Measurements from ENCODE around the gene LRTM1.

LRTM1 gene

DNA sequence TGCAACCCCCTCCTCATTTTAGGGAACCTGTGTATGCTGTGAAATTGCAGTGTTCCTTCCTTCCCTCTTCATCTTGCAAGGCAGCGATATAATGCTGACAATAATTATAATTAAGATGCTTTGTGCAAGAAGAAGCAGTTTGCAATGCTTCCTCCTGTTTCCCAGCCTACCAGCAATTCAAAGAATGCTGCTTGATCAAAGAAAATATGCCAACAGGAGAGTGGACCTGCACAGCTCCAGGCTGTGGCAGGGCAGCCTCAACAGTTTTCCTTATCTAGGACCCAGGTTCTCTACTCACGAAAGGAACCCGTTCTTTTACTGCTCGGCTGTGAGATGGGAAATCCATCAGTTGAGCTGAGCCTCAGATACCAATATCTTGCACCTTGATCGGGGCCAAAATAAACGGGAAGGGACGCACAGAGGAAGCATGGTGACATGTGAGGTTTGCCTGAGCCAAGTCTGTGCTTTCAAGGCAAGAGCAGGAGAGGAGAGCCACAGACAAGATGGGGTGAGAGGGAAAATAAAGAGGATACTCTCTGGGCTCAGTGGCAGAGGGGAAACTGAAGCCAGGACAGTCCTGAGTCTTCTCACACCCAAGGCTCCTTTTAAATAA lies 22.6 kb upstream of the LRTM1 start:
- H3K9me3 ChIP-seq (ENCODE audit: severe bottlenecking), result no peaks in the 10 kb centered on the region
- DNase-seq (ENCODE audit: low spot score) (no peak), ATAC-seq (ENCODE audit: low read depth) (no peak)
- H3K27ac ChIP-seq (ENCODE audit: poor library complexity, severe bottlenecking), result no peak overlapping the region
- H3K27me3 ChIP-seq (ENCODE audit: insufficient read depth, poor library complexity, severe bottlenecking), result no peaks in the 10 kb centered on the region
- no peak overlapping the region for H3K4me3 ChIP-seq (ENCODE audit: severe bottlenecking)
- TF ChIP-seq, protein P1, sequence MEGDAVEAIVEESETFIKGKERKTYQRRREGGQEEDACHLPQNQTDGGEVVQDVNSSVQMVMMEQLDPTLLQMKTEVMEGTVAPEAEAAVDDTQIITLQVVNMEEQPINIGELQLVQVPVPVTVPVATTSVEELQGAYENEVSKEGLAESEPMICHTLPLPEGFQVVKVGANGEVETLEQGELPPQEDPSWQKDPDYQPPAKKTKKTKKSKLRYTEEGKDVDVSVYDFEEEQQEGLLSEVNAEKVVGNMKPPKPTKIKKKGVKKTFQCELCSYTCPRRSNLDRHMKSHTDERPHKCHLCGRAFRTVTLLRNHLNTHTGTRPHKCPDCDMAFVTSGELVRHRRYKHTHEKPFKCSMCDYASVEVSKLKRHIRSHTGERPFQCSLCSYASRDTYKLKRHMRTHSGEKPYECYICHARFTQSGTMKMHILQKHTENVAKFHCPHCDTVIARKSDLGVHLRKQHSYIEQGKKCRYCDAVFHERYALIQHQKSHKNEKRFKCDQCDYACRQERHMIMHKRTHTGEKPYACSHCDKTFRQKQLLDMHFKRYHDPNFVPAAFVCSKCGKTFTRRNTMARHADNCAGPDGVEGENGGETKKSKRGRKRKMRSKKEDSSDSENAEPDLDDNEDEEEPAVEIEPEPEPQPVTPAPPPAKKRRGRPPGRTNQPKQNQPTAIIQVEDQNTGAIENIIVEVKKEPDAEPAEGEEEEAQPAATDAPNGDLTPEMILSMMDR (IDR thresholded peaks at IDR 0.05; ENCODE audit: poor library complexity, severe bottlenecking), result no peak
- H3K36me3 ChIP-seq (ENCODE audit: low read depth), result no peaks in the 10 kb centered on the region
- peaks cover 8% of the 10 kb centered on the region for H3K4me1 ChIP-seq (ENCODE audit: insufficient read depth, poor library complexity, severe bottlenecking)

- Histone ChIP-seq H3K9me3 (ENCODE audit: severe bottlenecking) (no peaks in the 10 kb centered on the region), H3K4me3 (ENCODE audit: severe bottlenecking) (no peak overlapping the region), H3K36me3 (ENCODE audit: low read depth) (no peaks in the 10 kb centered on the region), H3K27me3 (ENCODE audit: insufficient read depth, poor library complexity, severe bottlenecking) (no peaks in the 10 kb centered on the region), H3K27ac (ENCODE audit: poor library complexity, severe bottlenecking) (no peak overlapping the region), H3K4me1 (ENCODE audit: insufficient read depth, poor library complexity, severe bottlenecking) (peaks cover 8% of the 10 kb centered on the region)
- TF ChIP-seq, protein P1 (IDR thresholded peaks at IDR 0.05; ENCODE audit: poor library complexity, severe bottlenecking), result no peak
- DNase-seq (ENCODE audit: low spot score), result no peak
- no peak for ATAC-seq (ENCODE audit: low read depth)
These were observed 21.7 kb upstream of the LRTM1 start for GRCh38 chr3:54949491-54950044.

GRCh38 chr3:54941690-54942362 lies 14.0 kb upstream of the LRTM1 start:
- Histone ChIP-seq H3K4me3 (ENCODE audit: severe bottlenecking) (no peak overlapping the region), H3K36me3 (ENCODE audit: low read depth) (no peaks in the 10 kb centered on the region), H3K4me1 (ENCODE audit: insufficient read depth, poor library complexity, severe bottlenecking) (no peaks in the 10 kb centered on the region), H3K27ac (ENCODE audit: poor library complexity, severe bottlenecking) (no peak overlapping the region), H3K9me3 (ENCODE audit: severe bottlenecking) (no peaks in the 10 kb centered on the region), H3K27me3 (ENCODE audit: insufficient read depth, poor library complexity, severe bottlenecking) (peaks cover 4% of the 10 kb centered on the region)
- TF ChIP-seq, protein P1 (IDR thresholded peaks at IDR 0.05; ENCODE audit: poor library complexity, severe bottlenecking), result no peak
- ATAC-seq (ENCODE audit: low read depth) (no peak), DNase-seq (ENCODE audit: low spot score) (no peak)

GRCh38 chr3:54940971-54941370 lies 13.1 kb upstream of the LRTM1 start:
- H3K4me1 ChIP-seq (ENCODE audit: insufficient read depth, poor library complexity, severe bottlenecking), result no peaks in the 10 kb centered on the region
- no peaks in the 10 kb centered on the region for H3K36me3 ChIP-seq (ENCODE audit: low read depth)
- H3K4me3 ChIP-seq (ENCODE audit: severe bottlenecking), result no peak overlapping the region
- H3K27ac ChIP-seq (ENCODE audit: poor library complexity, severe bottlenecking), result no peak overlapping the region
- ATAC-seq (ENCODE audit: low read depth) (no peak), DNase-seq (ENCODE audit: low spot score) (no peak)
- H3K27me3 ChIP-seq (ENCODE audit: insufficient read depth, poor library complexity, severe bottlenecking), result peaks cover 4% of the 10 kb centered on the region
- H3K9me3 ChIP-seq (ENCODE audit: severe bottlenecking), result no peaks in the 10 kb centered on the region
- TF ChIP-seq, protein P1 (IDR thresholded peaks at IDR 0.05; ENCODE audit: poor library complexity, severe bottlenecking), result no peak
